GM21423 (cell line): Measurements from ENCODE around the gene ITGB3BP.
A peak's percentile ranks its signal among the peaks of the same experiment; 100 is the strongest.
"Not testable (repeated sequence)": the region's sequence is repeated elsewhere in the genome, so short reads cannot be mapped to it uniquely, and the experiment has no call there.

Experiments
- ATAC-seq: cut with Tn5 transposase; IDR thresholded peaks from one replicate; pipeline ENCODE4 v1.9.1; 2021; ENCODE audit warnings: mild to moderate bottlenecking, moderate library complexity; ENCODE audit not compliant: unreplicated experiment

Gene ITGB3BP, protein sequence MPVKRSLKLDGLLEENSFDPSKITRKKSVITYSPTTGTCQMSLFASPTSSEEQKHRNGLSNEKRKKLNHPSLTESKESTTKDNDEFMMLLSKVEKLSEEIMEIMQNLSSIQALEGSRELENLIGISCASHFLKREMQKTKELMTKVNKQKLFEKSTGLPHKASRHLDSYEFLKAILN

DNA sequence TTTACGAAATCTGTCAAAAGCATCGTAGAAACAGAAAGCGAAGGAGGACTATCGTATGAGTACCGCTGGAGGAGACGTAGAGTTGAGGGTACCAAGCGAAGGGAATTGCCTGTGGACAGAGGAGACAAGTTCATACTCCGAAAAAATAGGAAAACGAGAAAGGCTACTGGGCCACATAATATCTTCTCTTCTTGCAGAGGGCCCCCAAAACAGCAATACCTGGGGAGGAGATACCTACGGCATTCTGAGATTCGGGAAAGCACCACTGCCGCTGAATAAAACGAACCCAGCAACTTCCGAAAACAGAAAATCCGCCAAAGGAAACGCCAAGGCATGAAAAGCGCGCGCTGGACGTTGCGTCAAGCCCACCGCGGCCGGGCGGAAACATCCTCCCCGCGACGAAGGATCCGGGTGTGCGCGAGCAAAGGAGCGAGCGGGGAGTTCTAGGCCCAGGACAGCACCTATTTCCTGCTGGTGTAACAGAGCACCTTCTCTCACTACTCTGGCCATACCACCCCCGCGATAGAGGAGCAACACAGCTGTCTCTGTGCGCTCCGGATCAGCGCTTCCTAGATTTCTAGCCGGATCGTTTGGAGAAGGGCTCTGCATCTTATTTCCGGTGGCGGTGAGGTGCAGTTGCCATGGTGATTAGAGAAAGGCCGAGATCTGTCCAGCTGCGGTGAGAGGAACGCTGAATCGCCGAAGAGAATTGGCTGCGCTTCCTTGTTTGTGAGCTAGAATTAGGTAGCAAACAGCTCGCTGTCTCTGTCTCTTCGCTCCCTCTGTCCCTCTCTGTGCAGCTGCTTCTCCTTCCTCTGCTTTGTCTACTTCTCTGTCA lies at the start of gene ITGB3BP, which contains the start of gene EFCAB7:
Gene ITGB3BP, minus strand, starts transcription at position 335 of the 838 bp plus-strand sequence. Its CDS starts 92 bp downstream, at position 243.
Gene EFCAB7, plus strand, starts transcription at position 635 of the 838 bp plus-strand sequence. CDS start 2,048 bp downstream, outside the sequence.
- ATAC-seq, result peak; percentile 86

DNA sequence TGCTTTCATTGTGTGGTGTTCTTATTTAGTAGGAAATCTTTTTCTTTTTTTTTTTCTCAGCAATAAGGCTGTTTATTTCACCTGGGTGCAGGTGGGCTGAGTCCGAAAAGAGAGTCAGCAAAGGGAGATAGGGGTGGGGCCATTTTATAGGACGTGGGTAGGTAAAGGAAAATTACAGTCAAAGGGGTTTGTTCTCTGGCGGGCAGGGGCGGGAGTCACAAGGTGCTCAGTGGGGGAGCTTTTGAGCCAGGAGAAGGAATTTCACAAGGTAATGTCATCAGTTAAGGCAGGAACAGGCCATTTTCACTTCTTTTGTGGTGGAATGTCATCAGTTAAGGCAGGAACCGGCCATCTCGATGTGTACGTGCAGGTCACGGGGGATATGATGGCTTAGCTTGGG lies 49.7 kb upstream of the ITGB3BP start:
- ATAC-seq, result not testable (repeated sequence)

DNA sequence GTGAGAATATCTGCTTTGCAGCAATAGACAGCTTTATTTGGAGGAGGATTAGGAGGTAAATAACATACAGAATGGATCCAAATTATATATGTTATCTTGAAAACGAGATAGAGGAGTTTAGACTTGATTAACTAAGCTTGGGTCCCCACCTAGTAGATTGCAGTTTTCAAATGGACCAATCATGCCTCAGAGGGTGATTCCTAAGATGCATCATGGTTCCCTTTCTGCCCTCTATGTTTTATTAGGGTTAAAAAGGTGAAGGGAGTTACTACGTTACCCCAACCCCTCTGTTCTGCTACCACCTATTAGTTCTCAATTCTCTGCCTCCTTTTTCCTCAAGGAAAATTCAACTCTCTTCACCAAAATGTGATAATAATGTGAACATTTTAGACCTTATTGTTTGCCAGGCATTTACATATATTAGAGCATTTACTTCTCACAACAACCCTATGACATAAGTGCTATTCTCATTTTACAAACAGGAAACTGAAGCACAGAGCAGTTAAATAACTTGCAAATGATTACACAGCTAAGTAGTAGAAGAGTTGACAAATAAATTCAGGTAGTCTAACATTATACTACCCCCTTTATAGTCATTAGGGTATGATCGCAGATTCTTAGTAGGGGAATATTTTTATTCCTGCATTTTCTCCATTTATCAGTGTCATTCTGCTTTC lies 46.8 kb upstream of the ITGB3BP start:
- no peak for ATAC-seq

DNA sequence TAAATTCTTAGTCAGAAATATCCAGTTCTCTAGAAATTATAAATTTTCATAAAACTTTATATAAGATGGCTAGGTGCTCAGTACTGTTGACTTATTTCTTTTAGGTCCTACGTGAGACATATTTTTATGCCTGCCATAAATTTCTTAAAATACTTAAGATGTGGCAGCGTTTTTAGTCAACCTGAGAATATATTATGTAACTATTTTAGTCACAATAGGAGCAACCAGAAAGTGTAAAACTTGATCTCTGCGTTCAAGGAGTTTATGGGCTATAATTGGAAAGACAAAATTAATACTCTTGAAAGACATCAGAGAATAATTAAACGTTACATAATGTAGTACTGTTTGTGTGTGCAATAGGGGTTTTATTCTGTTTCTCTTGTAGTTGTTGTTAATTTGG lies 46.0 kb upstream of the ITGB3BP start:
- ATAC-seq, result no peak

DNA sequence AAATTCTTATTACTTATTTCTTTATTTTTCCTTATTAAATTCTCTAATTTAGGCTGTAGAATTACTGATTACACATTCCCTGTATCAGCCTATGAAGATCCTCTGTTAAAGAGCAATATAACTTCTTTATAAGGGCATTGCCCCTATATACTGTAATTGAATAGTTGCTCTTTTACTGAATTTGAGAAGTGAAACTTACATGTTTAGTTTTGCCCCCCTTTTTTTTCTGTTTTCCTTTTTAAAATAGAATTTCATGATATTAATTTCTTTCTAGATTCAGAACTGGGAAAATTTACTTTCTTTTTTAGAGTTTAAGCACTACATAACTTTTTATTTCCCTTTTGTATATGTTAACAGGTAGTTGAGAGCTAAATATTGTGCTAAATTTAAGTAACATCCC lies 40.7 kb upstream of the ITGB3BP start:
- no peak for ATAC-seq

DNA sequence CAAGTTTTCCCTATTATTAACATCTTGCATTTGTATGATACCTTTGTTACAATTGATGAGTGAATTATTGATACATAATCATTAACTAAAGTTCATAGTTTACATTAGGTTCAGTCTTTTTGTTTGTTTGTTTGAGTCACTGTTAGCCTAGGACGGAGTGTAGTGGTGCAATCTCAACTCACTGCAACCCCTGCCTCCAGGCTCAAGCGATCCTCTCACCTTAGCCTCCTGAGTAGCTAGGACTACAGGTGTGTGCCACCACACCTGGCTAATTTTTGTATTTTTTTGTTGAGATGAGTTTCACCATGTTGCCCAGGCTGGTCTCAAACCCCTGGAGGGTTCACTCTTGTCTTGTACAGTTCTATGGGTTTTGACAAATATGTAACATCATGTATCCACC lies 36.3 kb upstream of the ITGB3BP start:
- ATAC-seq, result no peak

DNA sequence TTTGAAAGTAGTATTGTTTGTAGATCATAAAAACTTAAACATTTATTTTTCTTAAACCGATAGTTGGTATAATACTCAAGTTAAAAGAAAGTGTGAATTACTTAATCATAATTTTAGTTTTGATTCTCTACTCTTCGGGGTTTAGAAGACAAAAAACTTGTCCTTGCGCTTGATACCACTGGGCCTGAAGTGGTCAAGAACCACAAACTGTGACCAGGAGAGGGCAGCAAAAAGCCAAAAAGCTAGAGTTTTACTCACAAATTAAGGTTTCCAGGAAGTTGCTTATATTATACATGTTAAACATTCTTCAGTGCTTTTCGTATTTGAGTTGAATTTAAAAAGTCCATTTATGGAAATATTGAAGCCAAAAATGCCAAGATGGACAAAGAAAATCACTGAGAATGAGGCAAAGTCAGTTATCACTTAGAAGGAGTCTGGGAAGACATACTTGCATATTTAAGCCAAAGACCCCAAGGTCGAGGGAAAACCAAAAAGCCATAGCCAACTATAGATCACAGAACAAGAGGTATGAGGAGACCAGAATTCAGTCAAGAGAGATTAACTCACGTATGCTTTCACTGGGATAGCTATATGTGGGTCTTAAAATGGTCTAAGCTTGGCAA lies 34.5 kb upstream of the ITGB3BP start:
- ATAC-seq, result no peak

DNA sequence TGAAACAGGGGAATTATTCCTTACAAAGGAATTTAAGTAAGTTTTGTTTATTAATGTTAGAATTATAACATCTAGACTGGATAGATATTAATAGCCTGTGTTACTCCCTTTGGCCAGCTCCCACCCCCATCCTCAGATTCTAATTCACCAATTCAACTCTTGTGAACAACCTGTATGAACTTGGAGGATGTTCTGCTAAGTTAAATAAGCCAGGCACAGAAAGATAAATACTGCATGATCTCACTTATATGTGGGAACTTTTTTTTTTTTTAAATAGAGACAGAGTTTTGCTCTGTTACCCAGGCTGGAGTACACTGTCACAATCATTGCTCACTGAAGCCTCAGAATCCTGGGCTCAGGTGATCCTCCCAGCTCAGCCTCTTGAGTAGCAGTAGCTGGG lies 32.5 kb upstream of the ITGB3BP start:
- no peak for ATAC-seq

DNA sequence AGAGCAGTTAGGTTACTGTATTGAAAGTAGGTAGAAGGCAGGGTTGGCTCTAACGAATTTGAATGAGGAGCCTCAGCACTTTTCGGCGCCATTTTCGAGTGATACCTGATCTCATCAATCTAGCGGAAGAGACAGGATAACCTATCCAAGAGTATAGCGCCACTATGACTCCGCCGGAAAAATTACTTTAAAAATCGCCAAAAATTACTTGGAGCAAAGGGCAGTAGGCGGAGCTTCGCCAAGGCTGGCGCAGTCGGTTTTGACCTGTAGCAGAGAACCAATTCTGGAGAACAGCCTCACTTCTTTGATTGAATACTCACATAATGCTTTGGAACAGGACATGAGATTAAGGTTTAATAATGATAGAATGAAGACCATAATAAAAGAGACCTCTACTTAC lies 25.9 kb upstream of the ITGB3BP start:
- ATAC-seq, result no peak

DNA sequence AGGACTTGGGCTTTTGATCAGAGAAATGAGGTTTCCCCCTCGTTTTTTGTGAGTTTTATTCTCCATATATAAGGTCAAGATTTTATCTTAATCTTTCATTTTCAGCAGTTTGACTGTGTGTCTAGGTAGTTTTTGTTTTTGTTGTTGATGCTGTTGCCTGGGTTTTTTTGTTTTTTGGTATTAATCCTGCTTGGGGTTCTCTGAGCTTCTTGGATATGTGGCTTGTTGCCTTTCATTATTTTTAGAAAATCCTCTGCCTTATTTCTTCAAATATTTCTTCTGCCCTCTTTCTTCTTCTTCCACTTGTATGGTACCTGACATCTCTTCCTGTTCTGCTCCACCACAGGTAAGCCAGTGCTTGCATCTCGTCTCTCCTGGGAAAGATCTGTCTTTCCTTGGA lies 25.3 kb upstream of the ITGB3BP start:
- ATAC-seq, result no peak

DNA sequence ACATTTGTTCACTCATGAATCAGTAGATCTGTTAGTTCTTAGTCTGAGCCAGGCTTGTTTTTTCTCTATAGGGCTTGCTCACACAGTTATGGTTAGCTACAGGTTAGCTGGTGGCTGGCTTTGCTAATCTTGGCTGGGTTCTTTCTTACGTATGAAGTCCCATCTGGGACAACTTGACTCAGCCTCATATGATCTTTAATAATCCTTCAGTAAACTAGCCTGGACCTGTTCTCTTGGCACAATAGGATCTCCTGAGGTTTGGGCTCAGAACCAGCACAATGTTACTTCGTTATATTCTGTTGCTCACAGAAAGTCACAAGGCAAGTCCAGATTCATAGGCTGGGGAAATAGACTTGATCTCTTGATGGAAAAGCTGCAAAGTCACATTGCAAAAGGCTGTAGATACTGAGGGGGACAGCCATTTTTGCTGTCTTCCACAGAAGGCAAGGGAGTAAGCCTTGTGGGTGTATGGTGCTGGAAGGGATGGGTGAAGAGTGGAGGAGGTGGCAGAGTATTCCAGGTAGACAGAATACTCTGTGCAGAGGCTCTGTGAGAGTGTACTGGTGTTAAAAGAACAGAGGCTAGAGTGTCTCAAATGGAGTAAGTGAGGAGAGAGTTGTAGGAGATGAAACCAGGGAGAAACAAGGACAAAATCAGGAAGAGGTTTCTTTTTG lies 24.7 kb upstream of the ITGB3BP start:
- no peak for ATAC-seq

DNA sequence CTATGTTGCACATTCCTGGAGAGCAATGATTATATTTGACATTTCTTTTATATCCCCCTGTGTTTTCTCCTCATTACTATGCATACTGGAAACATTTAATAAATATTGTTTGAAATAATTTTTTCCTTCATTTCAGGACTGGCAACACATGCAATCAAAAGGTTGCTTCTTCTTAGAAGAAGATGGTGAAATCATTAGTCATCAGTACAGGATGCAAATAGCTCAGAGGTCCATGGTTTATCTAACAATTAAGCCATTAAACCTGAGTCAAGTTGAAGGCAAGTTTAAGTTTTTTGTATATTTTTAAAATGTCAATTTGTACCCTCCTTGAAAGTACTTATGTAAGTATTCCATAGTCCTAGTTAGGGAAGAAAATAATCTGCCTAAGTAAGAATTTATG lies 22.8 kb upstream of the ITGB3BP start:
- no peak for ATAC-seq

DNA sequence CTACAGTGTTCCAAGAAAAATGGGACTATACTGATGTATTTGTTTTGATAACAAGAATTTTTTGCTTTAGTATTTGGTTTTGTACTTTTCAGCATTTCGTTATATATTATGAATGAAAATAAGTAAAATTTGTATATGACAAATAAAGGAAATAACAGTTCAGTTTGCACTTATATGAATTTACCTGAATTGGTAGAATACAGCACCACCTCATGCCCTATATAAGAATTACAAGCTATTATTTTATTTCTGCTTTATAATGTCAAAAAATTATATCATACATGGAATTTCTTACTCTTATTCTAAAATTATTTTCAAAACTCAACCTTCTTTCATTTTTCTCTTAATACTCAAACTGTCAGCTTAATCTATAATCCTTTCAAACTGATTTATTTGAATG lies 14.9 kb upstream of the ITGB3BP start:
- no peak for ATAC-seq

DNA sequence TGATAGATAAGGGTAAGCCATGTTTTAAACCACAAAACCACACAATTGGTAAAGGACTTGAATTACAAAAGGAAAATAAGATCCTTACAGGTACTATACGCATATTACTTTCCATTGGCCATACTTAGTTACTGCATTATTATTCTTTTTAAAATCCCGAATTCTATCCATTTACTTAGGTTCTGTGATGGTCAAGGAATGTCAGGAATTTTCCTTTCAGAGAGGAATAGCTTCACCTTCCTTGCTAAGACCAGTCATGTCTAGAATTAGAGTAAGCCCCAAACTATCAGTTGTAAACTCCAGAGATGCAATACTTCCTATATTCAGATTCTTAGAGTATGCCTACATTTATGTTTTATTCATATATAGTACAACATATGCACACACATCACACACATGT lies 14.0 kb upstream of the ITGB3BP start:
- ATAC-seq, result no peak

DNA sequence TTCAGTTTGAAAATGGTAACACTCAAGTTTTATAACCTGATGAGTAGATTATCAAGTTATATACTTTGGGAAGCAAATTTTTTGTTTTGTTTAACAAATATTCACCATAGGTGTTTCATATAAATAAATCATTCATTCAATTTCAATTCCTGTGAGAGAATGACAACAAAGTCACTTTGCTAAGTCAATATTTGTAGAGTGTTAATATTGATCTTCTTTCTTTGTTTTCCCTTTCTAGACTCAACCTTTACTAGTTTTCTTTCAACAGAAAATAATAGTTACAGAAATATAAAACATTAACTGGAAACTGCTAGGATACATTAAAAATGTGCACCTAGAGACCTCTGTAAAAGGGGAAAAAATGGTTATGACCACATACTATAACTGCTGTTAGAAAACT lies 11.4 kb upstream of the ITGB3BP start:
- ATAC-seq, result no peak

DNA sequence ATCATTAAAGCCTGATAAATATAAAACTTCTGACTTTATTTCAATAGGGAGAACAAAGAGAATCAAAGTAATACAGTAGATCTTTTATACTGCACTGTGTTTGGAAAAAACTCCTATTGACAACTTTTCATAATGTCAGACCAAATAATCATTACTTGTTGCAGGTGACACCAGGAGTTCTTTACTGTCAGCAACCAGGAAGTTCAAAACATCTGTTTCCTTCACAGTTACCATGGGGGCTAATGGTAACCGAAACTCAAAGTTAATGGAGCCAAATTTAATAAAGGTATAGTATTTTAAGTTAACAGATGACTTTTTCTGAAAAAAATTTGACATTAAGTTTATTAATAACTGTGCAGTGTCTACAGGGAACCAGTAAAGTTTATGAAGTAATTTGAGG lies 10.9 kb upstream of the ITGB3BP start:
- ATAC-seq, result no peak

DNA sequence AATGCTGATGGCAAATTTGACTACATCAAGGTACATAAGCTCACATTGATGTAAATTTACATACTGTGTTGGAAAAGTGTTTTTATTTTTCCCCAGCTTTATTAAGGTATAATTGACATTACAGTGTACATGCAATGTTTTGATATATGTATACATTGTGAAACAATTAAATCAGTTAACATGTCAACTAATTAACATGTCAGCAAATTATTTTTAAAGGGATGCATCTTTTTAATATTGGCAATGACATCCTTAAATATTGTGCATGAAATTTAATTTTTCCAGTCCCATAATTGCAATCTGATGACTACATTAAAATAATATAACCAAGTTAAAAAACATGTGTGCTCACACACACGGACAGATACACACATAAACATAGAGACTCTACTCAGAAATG lies 9.7 kb upstream of the ITGB3BP start:
- ATAC-seq, result no peak

DNA sequence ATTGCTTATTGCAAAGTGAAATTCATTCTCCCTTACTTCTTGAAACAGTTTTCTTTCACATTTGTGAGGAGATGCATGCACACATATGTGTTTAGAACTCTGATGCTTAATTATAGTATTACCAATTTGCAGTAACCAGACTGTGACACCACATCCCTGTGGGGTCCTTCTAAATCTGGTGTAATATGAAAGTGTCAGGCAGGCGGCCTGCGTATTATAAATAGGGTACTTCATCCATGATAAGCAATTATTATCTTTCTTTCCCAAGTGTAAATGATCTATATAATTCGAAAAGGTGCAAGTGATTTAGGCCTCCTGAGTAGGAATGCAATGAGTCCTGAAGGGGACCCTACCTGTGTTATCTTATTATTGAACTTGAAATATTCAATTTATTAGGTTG lies 1.2 kb upstream of the ITGB3BP start:
- no peak for ATAC-seq

DNA sequence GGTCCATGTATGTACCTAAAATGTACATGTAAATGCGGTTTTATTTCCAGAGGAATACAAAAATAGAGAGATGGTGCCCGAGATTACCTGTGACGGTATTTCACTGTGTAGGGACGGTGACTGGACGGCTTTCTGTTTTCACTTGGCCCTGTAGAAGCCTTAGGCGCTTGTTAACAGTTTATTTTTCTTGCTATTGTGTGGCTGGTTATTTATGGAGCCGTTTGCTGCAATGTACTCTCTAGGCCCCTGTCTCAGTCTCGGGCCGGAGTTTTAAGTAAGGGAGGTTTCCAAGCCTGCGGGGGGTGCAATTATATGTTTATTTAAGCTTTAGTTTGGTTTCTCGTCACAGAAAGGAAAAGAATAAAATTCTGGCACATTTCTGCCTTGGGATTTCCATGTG lies 713 bp upstream of the ITGB3BP start:
- peak; percentile 13 for ATAC-seq

DNA sequence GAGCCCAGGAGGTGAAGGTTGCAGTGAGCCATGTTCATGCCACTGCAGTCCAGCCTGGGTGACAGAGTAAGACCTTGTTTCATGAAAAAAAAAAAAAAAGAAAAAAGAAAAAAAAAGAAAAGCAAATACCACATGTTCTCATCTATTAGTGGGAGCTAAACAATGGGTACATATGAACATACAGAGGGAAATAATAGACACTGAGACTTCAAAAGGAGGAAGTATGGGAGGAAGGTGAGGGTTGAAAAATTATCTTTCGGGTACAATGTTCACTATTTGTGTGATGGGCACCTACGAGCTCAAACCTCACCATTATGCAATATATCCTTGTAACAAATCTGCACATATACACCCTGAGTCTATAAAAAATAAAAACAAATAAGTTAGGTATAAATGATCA lies 6.4 kb downstream of the ITGB3BP start:
- no peak for ATAC-seq

DNA sequence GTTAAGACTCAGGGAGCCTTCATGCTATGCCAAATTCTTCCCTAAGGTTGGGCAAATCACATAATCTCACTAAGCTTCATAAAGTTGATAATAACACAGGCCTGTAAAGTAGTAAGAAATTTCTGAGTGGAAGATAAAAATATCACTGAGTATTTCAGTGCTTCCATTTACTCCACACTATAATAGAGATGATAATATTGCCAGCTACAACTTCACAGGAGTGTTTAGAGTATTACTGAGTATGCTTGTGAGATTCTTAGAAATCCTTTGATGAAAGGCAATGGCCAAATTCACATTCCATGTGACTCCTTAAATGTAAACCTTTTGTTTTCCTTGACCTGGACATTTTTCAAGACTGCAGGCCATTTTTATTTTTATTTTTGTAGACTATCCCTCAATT lies 10.4 kb downstream of the ITGB3BP start:
- no peak for ATAC-seq
